ENCODE data around the gene ELL2. TPM values are rescaled to one million over a fixed set of nuclear protein-coding genes. Genes with fewer than 3 reads are reported as not detected.

The ELL2 gene
- total RNA-seq, 1 experiment from 2014 or later = 24.4 TPM

DNA sequence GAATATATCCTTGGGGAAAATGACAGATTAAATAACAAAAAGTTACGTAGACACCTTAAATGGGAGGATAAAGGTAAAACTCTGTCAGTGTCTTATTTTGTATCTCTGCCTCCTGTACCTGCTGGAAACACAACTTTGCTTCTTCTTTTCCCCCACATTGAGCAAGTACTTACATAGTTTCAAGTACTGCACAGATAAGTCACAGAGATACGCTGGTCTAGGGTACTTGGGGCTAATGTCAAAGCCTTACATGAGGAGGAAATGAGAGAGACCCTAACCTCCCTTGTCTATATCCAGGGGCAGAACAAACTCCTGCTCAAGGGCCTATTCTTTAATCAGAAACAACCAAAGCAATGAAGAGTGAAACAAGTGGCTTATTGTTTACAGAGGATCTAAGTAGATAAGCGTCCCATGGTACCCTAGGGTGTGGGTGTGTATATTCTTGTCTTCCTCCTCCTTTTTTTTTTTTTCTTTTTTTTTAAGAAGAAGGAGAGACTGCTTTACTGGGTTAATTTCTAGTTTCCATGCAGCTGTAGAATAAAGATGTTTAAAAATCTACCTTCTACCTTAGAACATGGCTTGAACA, 43.1 kb downstream of the ELL2 start:
- ChIA-PET POLR2A (no interaction called here), CTCF (no interaction called here)
- Mint-ChIP-seq H3K27ac (no peak overlapping the region), H3K4me3 (no peak overlapping the region), H3K27me3 (ENCODE audit: low read depth) (no peaks in the 10 kb centered on the region), H3K4me1 (peaks cover 19% of the 10 kb centered on the region), H3K9me3 (no peaks in the 10 kb centered on the region), H3K36me3 (no peaks in the 10 kb centered on the region)
- TF ChIP-seq, protein P1, sequence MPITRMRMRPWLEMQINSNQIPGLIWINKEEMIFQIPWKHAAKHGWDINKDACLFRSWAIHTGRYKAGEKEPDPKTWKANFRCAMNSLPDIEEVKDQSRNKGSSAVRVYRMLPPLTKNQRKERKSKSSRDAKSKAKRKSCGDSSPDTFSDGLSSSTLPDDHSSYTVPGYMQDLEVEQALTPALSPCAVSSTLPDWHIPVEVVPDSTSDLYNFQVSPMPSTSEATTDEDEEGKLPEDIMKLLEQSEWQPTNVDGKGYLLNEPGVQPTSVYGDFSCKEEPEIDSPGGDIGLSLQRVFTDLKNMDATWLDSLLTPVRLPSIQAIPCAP (CRISPR knock-in tag; IDR thresholded peaks at IDR 0.05) = no peak
- TF ChIP-seq KAT7 (CRISPR knock-in tag; IDR thresholded peaks at IDR 0.05; ENCODE audit: borderline replicate concordance) (no peak), GTF2I (CRISPR knock-in tag; conservative IDR thresholded peaks at IDR 0.05) (no peak), TCF7 (CRISPR knock-in tag; IDR thresholded peaks at IDR 0.05; ENCODE audit: low read depth) (no peak), RELA (CRISPR knock-in tag; IDR thresholded peaks at IDR 0.05; ENCODE audit: borderline replicate concordance) (no peak), IRF2 (CRISPR knock-in tag; IDR thresholded peaks at IDR 0.05; ENCODE audit: borderline replicate concordance, low read depth) (no peak), NFYB (CRISPR knock-in tag; conservative IDR thresholded peaks at IDR 0.05; ENCODE audit: low read depth) (no peak), RORB (CRISPR knock-in tag; IDR thresholded peaks at IDR 0.05) (no peak), MYBL2 (CRISPR knock-in tag; IDR thresholded peaks at IDR 0.05) (no peak), FOXP1 (CRISPR knock-in tag; IDR thresholded peaks at IDR 0.05; ENCODE audit: borderline replicate concordance) (no peak)
- TF ChIP-seq, protein P2, sequence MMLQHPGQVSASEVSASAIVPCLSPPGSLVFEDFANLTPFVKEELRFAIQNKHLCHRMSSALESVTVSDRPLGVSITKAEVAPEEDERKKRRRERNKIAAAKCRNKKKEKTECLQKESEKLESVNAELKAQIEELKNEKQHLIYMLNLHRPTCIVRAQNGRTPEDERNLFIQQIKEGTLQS (CRISPR knock-in tag; conservative IDR thresholded peaks at IDR 0.05) = no peak
- TF ChIP-seq, protein P3, sequence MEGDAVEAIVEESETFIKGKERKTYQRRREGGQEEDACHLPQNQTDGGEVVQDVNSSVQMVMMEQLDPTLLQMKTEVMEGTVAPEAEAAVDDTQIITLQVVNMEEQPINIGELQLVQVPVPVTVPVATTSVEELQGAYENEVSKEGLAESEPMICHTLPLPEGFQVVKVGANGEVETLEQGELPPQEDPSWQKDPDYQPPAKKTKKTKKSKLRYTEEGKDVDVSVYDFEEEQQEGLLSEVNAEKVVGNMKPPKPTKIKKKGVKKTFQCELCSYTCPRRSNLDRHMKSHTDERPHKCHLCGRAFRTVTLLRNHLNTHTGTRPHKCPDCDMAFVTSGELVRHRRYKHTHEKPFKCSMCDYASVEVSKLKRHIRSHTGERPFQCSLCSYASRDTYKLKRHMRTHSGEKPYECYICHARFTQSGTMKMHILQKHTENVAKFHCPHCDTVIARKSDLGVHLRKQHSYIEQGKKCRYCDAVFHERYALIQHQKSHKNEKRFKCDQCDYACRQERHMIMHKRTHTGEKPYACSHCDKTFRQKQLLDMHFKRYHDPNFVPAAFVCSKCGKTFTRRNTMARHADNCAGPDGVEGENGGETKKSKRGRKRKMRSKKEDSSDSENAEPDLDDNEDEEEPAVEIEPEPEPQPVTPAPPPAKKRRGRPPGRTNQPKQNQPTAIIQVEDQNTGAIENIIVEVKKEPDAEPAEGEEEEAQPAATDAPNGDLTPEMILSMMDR (IDR thresholded peaks at IDR 0.05) = no peak
- TF ChIP-seq, protein P4, sequence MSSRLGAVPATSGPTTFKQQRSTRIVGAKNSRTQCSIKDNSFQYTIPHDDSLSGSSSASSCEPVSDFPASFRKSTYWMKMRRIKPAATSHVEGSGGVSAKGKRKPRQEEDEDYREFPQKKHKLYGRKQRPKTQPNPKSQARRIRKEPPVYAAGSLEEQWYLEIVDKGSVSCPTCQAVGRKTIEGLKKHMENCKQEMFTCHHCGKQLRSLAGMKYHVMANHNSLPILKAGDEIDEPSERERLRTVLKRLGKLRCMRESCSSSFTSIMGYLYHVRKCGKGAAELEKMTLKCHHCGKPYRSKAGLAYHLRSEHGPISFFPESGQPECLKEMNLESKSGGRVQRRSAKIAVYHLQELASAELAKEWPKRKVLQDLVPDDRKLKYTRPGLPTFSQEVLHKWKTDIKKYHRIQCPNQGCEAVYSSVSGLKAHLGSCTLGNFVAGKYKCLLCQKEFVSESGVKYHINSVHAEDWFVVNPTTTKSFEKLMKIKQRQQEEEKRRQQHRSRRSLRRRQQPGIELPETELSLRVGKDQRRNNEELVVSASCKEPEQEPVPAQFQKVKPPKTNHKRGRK (CRISPR knock-in tag; IDR thresholded peaks at IDR 0.05; ENCODE audit: borderline replicate concordance) = no peak
- TF ChIP-seq, protein P5, sequence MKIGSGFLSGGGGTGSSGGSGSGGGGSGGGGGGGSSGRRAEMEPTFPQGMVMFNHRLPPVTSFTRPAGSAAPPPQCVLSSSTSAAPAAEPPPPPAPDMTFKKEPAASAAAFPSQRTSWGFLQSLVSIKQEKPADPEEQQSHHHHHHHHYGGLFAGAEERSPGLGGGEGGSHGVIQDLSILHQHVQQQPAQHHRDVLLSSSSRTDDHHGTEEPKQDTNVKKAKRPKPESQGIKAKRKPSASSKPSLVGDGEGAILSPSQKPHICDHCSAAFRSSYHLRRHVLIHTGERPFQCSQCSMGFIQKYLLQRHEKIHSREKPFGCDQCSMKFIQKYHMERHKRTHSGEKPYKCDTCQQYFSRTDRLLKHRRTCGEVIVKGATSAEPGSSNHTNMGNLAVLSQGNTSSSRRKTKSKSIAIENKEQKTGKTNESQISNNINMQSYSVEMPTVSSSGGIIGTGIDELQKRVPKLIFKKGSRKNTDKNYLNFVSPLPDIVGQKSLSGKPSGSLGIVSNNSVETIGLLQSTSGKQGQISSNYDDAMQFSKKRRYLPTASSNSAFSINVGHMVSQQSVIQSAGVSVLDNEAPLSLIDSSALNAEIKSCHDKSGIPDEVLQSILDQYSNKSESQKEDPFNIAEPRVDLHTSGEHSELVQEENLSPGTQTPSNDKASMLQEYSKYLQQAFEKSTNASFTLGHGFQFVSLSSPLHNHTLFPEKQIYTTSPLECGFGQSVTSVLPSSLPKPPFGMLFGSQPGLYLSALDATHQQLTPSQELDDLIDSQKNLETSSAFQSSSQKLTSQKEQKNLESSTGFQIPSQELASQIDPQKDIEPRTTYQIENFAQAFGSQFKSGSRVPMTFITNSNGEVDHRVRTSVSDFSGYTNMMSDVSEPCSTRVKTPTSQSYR (CRISPR knock-in tag; IDR thresholded peaks at IDR 0.05) = no peak
- TF ChIP-seq, protein P6, sequence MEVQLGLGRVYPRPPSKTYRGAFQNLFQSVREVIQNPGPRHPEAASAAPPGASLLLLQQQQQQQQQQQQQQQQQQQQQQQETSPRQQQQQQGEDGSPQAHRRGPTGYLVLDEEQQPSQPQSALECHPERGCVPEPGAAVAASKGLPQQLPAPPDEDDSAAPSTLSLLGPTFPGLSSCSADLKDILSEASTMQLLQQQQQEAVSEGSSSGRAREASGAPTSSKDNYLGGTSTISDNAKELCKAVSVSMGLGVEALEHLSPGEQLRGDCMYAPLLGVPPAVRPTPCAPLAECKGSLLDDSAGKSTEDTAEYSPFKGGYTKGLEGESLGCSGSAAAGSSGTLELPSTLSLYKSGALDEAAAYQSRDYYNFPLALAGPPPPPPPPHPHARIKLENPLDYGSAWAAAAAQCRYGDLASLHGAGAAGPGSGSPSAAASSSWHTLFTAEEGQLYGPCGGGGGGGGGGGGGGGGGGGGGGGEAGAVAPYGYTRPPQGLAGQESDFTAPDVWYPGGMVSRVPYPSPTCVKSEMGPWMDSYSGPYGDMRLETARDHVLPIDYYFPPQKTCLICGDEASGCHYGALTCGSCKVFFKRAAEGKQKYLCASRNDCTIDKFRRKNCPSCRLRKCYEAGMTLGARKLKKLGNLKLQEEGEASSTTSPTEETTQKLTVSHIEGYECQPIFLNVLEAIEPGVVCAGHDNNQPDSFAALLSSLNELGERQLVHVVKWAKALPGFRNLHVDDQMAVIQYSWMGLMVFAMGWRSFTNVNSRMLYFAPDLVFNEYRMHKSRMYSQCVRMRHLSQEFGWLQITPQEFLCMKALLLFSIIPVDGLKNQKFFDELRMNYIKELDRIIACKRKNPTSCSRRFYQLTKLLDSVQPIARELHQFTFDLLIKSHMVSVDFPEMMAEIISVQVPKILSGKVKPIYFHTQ (CRISPR knock-in tag; IDR thresholded peaks at IDR 0.05) = no peak
- TF ChIP-seq, protein P7, sequence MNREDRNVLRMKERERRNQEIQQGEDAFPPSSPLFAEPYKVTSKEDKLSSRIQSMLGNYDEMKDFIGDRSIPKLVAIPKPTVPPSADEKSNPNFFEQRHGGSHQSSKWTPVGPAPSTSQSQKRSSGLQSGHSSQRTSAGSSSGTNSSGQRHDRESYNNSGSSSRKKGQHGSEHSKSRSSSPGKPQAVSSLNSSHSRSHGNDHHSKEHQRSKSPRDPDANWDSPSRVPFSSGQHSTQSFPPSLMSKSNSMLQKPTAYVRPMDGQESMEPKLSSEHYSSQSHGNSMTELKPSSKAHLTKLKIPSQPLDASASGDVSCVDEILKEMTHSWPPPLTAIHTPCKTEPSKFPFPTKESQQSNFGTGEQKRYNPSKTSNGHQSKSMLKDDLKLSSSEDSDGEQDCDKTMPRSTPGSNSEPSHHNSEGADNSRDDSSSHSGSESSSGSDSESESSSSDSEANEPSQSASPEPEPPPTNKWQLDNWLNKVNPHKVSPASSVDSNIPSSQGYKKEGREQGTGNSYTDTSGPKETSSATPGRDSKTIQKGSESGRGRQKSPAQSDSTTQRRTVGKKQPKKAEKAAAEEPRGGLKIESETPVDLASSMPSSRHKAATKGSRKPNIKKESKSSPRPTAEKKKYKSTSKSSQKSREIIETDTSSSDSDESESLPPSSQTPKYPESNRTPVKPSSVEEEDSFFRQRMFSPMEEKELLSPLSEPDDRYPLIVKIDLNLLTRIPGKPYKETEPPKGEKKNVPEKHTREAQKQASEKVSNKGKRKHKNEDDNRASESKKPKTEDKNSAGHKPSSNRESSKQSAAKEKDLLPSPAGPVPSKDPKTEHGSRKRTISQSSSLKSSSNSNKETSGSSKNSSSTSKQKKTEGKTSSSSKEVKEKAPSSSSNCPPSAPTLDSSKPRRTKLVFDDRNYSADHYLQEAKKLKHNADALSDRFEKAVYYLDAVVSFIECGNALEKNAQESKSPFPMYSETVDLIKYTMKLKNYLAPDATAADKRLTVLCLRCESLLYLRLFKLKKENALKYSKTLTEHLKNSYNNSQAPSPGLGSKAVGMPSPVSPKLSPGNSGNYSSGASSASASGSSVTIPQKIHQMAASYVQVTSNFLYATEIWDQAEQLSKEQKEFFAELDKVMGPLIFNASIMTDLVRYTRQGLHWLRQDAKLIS (CRISPR knock-in tag; IDR thresholded peaks at IDR 0.05; ENCODE audit: borderline replicate concordance) = no peak
- TF ChIP-seq, protein P8, sequence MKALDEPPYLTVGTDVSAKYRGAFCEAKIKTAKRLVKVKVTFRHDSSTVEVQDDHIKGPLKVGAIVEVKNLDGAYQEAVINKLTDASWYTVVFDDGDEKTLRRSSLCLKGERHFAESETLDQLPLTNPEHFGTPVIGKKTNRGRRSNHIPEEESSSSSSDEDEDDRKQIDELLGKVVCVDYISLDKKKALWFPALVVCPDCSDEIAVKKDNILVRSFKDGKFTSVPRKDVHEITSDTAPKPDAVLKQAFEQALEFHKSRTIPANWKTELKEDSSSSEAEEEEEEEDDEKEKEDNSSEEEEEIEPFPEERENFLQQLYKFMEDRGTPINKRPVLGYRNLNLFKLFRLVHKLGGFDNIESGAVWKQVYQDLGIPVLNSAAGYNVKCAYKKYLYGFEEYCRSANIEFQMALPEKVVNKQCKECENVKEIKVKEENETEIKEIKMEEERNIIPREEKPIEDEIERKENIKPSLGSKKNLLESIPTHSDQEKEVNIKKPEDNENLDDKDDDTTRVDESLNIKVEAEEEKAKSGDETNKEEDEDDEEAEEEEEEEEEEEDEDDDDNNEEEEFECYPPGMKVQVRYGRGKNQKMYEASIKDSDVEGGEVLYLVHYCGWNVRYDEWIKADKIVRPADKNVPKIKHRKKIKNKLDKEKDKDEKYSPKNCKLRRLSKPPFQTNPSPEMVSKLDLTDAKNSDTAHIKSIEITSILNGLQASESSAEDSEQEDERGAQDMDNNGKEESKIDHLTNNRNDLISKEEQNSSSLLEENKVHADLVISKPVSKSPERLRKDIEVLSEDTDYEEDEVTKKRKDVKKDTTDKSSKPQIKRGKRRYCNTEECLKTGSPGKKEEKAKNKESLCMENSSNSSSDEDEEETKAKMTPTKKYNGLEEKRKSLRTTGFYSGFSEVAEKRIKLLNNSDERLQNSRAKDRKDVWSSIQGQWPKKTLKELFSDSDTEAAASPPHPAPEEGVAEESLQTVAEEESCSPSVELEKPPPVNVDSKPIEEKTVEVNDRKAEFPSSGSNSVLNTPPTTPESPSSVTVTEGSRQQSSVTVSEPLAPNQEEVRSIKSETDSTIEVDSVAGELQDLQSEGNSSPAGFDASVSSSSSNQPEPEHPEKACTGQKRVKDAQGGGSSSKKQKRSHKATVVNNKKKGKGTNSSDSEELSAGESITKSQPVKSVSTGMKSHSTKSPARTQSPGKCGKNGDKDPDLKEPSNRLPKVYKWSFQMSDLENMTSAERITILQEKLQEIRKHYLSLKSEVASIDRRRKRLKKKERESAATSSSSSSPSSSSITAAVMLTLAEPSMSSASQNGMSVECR (CRISPR knock-in tag; IDR thresholded peaks at IDR 0.05; ENCODE audit: borderline replicate concordance) = no peak
- DNase-seq (ENCODE audit: low spot score) = no peak
- ATAC-seq = no peak
